GM19193 (cell line): Measurements from ENCODE around the gene XXYLT1.

Experiments used
- POLR2A ChIP-seq: IDR thresholded peaks from 4 replicates; pipeline ENCODE4 v1.6.1; 2011; ENCODE audit not compliant: insufficient read depth, insufficient read length; ENCODE audit errors: extremely low read depth

XXYLT1 gene

GRCh38 chr3:195247863-195248189 is 23.1 kb downstream of the XXYLT1 start:
- no peak for TF ChIP-seq POLR2A

GRCh38 chr3:195247086-195247862 is 23.7 kb downstream of the XXYLT1 start:
- TF ChIP-seq POLR2A, result no peak

GRCh38 chr3:195246581-195246995 is 24.4 kb downstream of the XXYLT1 start:
- no peak for TF ChIP-seq POLR2A

GRCh38 chr3:195245531-195245951 is 25.4 kb downstream of the XXYLT1 start:
- TF ChIP-seq POLR2A, result no peak

- no peak for TF ChIP-seq POLR2A
Measured at GRCh38 chr3:195241592-195242355, 29.2 kb downstream of the XXYLT1 start.

- no peak for TF ChIP-seq POLR2A
Measured at GRCh38 chr3:195240939-195241338, 30.0 kb downstream of the XXYLT1 start.

GRCh38 chr3:195240171-195240701 is 30.7 kb downstream of the XXYLT1 start:
- TF ChIP-seq POLR2A, result no peak

- TF ChIP-seq POLR2A, result no peak
Measured at GRCh38 chr3:195239121-195239520, 31.8 kb downstream of the XXYLT1 start.

GRCh38 chr3:195238586-195239118 is 32.3 kb downstream of the XXYLT1 start:
- TF ChIP-seq POLR2A, result no peak

GRCh38 chr3:195238081-195238571 is 32.8 kb downstream of the XXYLT1 start:
- no peak for TF ChIP-seq POLR2A

GRCh38 chr3:195236801-195237570 is 34.0 kb downstream of the XXYLT1 start:
- no peak for TF ChIP-seq POLR2A

- TF ChIP-seq POLR2A, result no peak
Measured at GRCh38 chr3:195236076-195236798, 34.7 kb downstream of the XXYLT1 start.

- no peak for TF ChIP-seq POLR2A
Measured at GRCh38 chr3:195230244-195230643, 40.7 kb downstream of the XXYLT1 start.

- no peak for TF ChIP-seq POLR2A
Measured at GRCh38 chr3:195227871-195228270, 43.1 kb downstream of the XXYLT1 start.

GRCh38 chr3:195226900-195227447 is 44.0 kb downstream of the XXYLT1 start:
- no peak for TF ChIP-seq POLR2A

- TF ChIP-seq POLR2A, result no peak
Measured at GRCh38 chr3:195226445-195226844, 44.5 kb downstream of the XXYLT1 start.
